H9 (cell line): ENCODE data around the gene CCDC121. TPM values are rescaled to one million over a fixed set of nuclear protein-coding genes. Genes with fewer than 3 reads are reported as not detected.

Source experiments
- DNase-seq: peaks from one replicate; pipeline ENCODE4 v3.0.0-alpha.2; 2017
- H2AFZ ChIP-seq: one replicate; pipeline ENCODE4 v1.6.1; 2013; ENCODE audit warnings: mild to moderate bottlenecking, low read length, control low read depth, moderate library complexity
- H2AK5ac ChIP-seq: 2 replicates; pipeline ENCODE4 v1.6.1; 2013; ENCODE audit warnings: low read length, control low read depth, mixed read lengths; ENCODE audit not compliant: insufficient read length
- H2BK120ac ChIP-seq: one replicate; pipeline ENCODE4 v1.6.1; 2013; ENCODE audit warnings: low read depth, mild to moderate bottlenecking, low read length, control low read depth, inconsistent platforms; ENCODE audit not compliant: poor library complexity, severe bottlenecking
- H2BK12ac ChIP-seq: 2 replicates; pipeline ENCODE4 v1.6.1; 2013; ENCODE audit warnings: low read length, control low read depth, mixed read lengths, low read depth; ENCODE audit not compliant: insufficient read length
- H2BK15ac ChIP-seq: 2 replicates; pipeline ENCODE4 v1.6.1; 2013; ENCODE audit warnings: low read depth, low read length, control low read depth
- H2BK20ac ChIP-seq: one replicate; pipeline ENCODE4 v1.6.1; 2013; ENCODE audit warnings: low read depth, mild to moderate bottlenecking, low read length, control low read depth, inconsistent platforms; ENCODE audit not compliant: poor library complexity, severe bottlenecking
- H2BK5ac ChIP-seq: 2 replicates; pipeline ENCODE4 v1.6.1; 2013; ENCODE audit warnings: low read length, control low read depth, mixed read lengths; ENCODE audit not compliant: insufficient read length
- H3K14ac ChIP-seq: 2 replicates; pipeline ENCODE4 v1.6.1; 2013; ENCODE audit warnings: low read length, control low read depth; ENCODE audit not compliant: insufficient read depth
- H3K18ac ChIP-seq: 2 replicates; pipeline ENCODE4 v1.6.1; 2013; ENCODE audit warnings: low read depth, mild to moderate bottlenecking, mixed read lengths, low read length, control low read depth; ENCODE audit not compliant: insufficient read length
- H3K23ac ChIP-seq: 2 replicates; pipeline ENCODE4 v1.6.1; 2013; ENCODE audit warnings: low read length, control low read depth, mixed read lengths, low read depth; ENCODE audit not compliant: insufficient read length
- H3K23me2 ChIP-seq: 2 replicates; pipeline ENCODE4 v1.6.1; 2013; ENCODE audit warnings: low read depth, mild to moderate bottlenecking, mixed read lengths, low read length, control low read depth; ENCODE audit not compliant: insufficient read length, poor library complexity, severe bottlenecking
- H3K27ac ChIP-seq: 2 replicates; pipeline ENCODE4 v1.5.1; 2013; ENCODE audit warnings: low read length, control low read depth, mixed read lengths, low read depth; ENCODE audit not compliant: insufficient read length
- H3K27me3 ChIP-seq: 2 replicates; pipeline ENCODE4 v1.6.1; 2013; ENCODE audit warnings: low read length, control low read depth, inconsistent platforms; ENCODE audit not compliant: insufficient read depth
- H3K4ac ChIP-seq: 2 replicates; pipeline ENCODE4 v1.6.1; 2013; ENCODE audit warnings: low read depth, mild to moderate bottlenecking, control low read depth, inconsistent platforms, low read length, moderate library complexity
- H3K4me1 ChIP-seq: 2 replicates; pipeline ENCODE4 v1.6.1; 2013; ENCODE audit warnings: low read length, control low read depth, inconsistent platforms; ENCODE audit not compliant: insufficient read depth
- H3K4me2 ChIP-seq: 2 replicates; pipeline ENCODE4 v1.6.1; 2013; ENCODE audit warnings: low read length, control low read depth, mixed read lengths; ENCODE audit not compliant: insufficient read length, insufficient read depth
- H3K56ac ChIP-seq: 2 replicates; pipeline ENCODE4 v1.6.1; 2013; ENCODE audit warnings: low read depth, mild to moderate bottlenecking, mixed read lengths, low read length, control low read depth; ENCODE audit not compliant: insufficient read length
- H3K79me1 ChIP-seq: 2 replicates; pipeline ENCODE4 v1.6.1; 2013; ENCODE audit warnings: low read depth, mild to moderate bottlenecking, moderate library complexity, low read length, control low read depth, inconsistent platforms; ENCODE audit not compliant: insufficient read depth, poor library complexity, severe bottlenecking
- H3K79me2 ChIP-seq: 2 replicates; pipeline ENCODE4 v1.6.1; 2013; ENCODE audit warnings: low read length, control low read depth, inconsistent platforms; ENCODE audit not compliant: insufficient read depth
- H3K9ac ChIP-seq: 2 replicates; pipeline ENCODE4 v1.6.1; 2013; ENCODE audit warnings: low read length, control low read depth, mixed read lengths; ENCODE audit not compliant: insufficient read length; ENCODE audit errors: extremely low read depth
- H3K9me3 ChIP-seq: one replicate; pipeline ENCODE4 v1.6.1; 2013; ENCODE audit warnings: low read depth, low read length, inconsistent platforms; ENCODE audit not compliant: control insufficient read depth
- H3T11ph ChIP-seq: one replicate; pipeline ENCODE4 v1.6.1; 2013; ENCODE audit warnings: mild to moderate bottlenecking, low read length, control low read depth, inconsistent platforms
- H4K20me1 ChIP-seq: one replicate; pipeline ENCODE4 v1.6.1; 2013; ENCODE audit not compliant: control insufficient read depth, insufficient read length, insufficient read depth
- H4K5ac ChIP-seq: 2 replicates; pipeline ENCODE4 v1.6.1; 2013; ENCODE audit warnings: low read depth, mild to moderate bottlenecking, mixed read lengths, low read length, control low read depth; ENCODE audit not compliant: insufficient read length
- H4K8ac ChIP-seq: replicated peaks from 2 replicates; pipeline ENCODE4 v1.6.1; 2013; ENCODE audit warnings: low read length, control low read depth, mixed read lengths, low read depth; ENCODE audit not compliant: insufficient read length
- H4K91ac ChIP-seq: 2 replicates; pipeline ENCODE4 v1.6.1; 2013; ENCODE audit warnings: low read depth, mild to moderate bottlenecking, moderate library complexity, mixed read lengths, low read length, control low read depth; ENCODE audit not compliant: insufficient read length
- H3K27ac Mint-ChIP-seq, 3 experiments: 2 replicates in 2 of 3; 3 replicates in 1 of 3; pipeline ENCODE4 v1.8.0; 2020 to 2021; ENCODE audit warnings: mixed read lengths in 3 of 3, mild to moderate bottlenecking in 1 of 3, moderate library complexity in 1 of 3
- H3K27me3 Mint-ChIP-seq: 2 replicates; pipeline ENCODE4 v1.8.0; 2021; ENCODE audit warnings: low read depth, mild to moderate bottlenecking, moderate library complexity, mixed read lengths
- H3K36me3 Mint-ChIP-seq, 3 experiments: 2 replicates in 2 of 3; 3 replicates in 1 of 3; pipeline ENCODE4 v1.8.0; 2020 to 2021; ENCODE audit warnings: low read depth in 3 of 3, mixed read lengths in 3 of 3; ENCODE audit not compliant: insufficient read depth in 1 of 3
- H3K4me1 Mint-ChIP-seq, 2 experiments: 2 replicates each; pipeline ENCODE4 v1.8.0; 2020; ENCODE audit warnings: mixed read lengths in 2 of 2
- H3K4me3 Mint-ChIP-seq, 2 experiments: 2 replicates in 1 of 2; 3 replicates in 1 of 2; pipeline ENCODE4 v1.8.0; 2020 to 2021; ENCODE audit warnings: mild to moderate bottlenecking in 2 of 2, mixed read lengths in 2 of 2, moderate library complexity in 1 of 2
- H3K9me3 Mint-ChIP-seq, 2 experiments: 2 replicates in 1 of 2; 3 replicates in 1 of 2; pipeline ENCODE4 v1.8.0; 2020; ENCODE audit warnings: mild to moderate bottlenecking in 2 of 2, mixed read lengths in 2 of 2, moderate library complexity in 1 of 2
- CTCF ChIP-seq: fragments of 200-600 bp; sonication (generic); conservative IDR thresholded peaks from 3 replicates; pipeline ENCODE4 v1.8.0; 2021; ENCODE audit warnings: antibody characterized with exemption, mild to moderate bottlenecking
- WGBS: extraction: QIAGEN DNeasy Blood & Tissue Kit; methylation state at CpG from one replicate; pipeline ENCODE4 v1.1.7; 2013; ENCODE audit warnings: missing lambda C conversion rate, low lambda C conversion rate, mixed read lengths; ENCODE audit not compliant: insufficient read length; ENCODE audit errors: extremely low coverage; 5-methylcytosine and 5-hydroxymethylcytosine counted together
- total RNA-seq: library from RNA; stranded (reverse); gene quantifications from 2 replicates; pipeline ENCODE4 v1.2.1, GENCODE V29; 2021

CCDC121 gene
- total RNA-seq, 1 experiment from 2014 or later: 1.2 TPM

GRCh38 chr2:27655155-27655951 lies 26.5 kb upstream of the CCDC121 start:
- no peak overlapping the region for H3K4me2 ChIP-seq
- Mint-ChIP-seq H3K9me3 (no peaks in the 10 kb centered on the region), H3K27ac (peak overlapping the region in 2 of 3 experiments; percentile 55 to 96; a peak in 3 of 7 replicates), H3K36me3 (peaks cover 13 to 72% (median 65%) of the 10 kb centered on the region in 3 experiments; a peak in 6 of 7 replicates), H3K27me3 (no peaks in the 10 kb centered on the region), H3K4me1 (peaks cover 10 to 14% of the 10 kb centered on the region in 2 experiments), H3K4me3 (no peak overlapping the region)
- H4K20me1 ChIP-seq: no peaks in the 10 kb centered on the region
- no peak overlapping the region for H3K27ac ChIP-seq
- no peak overlapping the region for H3K14ac ChIP-seq
- WGBS: no CpG with 5 or more reads among the region's 7 CpGs
- no peaks in the 10 kb centered on the region for H3K4me1 ChIP-seq
- no peak overlapping the region for H3K23ac ChIP-seq
- H3K79me1 ChIP-seq: no peaks in the 10 kb centered on the region
- no peak overlapping the region for H3T11ph ChIP-seq
- H2AFZ ChIP-seq: no peak overlapping the region
- no peak overlapping the region for H3K9ac ChIP-seq
- no peak overlapping the region for H4K5ac ChIP-seq
- H4K91ac ChIP-seq: no peak overlapping the region
- H3K9me3 ChIP-seq: no peaks in the 10 kb centered on the region
- no peak overlapping the region for H3K56ac ChIP-seq
- H3K27me3 ChIP-seq: no peaks in the 10 kb centered on the region
- no peaks in the 10 kb centered on the region for H3K23me2 ChIP-seq
- no peak overlapping the region for H2BK120ac ChIP-seq
- no peak overlapping the region for H2BK20ac ChIP-seq
- no peak overlapping the region for H2BK15ac ChIP-seq
- H4K8ac ChIP-seq: no peak overlapping the region
- no peak for DNase-seq
- no peak overlapping the region for H3K4ac ChIP-seq
- no peak overlapping the region for H3K18ac ChIP-seq
- H3K79me2 ChIP-seq: no peaks in the 10 kb centered on the region
- no peak overlapping the region for H2AK5ac ChIP-seq
- no peak for TF ChIP-seq CTCF
- no peak overlapping the region for H2BK5ac ChIP-seq
- H2BK12ac ChIP-seq: no peak overlapping the region
